GM23248 (cell line): ENCODE results near the gene ISG20L2.

ENCODE experiments used
- EZH2 ChIP-seq: fragments of 200-600 bp; sonication (generic); IDR thresholded peaks from 2 replicates; pipeline ENCODE4 v1.6.1; 2018; ENCODE audit warnings: antibody characterized with exemption, mild to moderate bottlenecking; ENCODE audit not compliant: insufficient read depth, poor library complexity, severe bottlenecking
- EZH2phosphoT487 ChIP-seq: fragments of 200-600 bp; sonication (generic); IDR thresholded peaks from 2 replicates; pipeline ENCODE4 v1.6.1; 2018; ENCODE audit warnings: antibody characterized with exemption, moderate library complexity, mild to moderate bottlenecking, low read depth; ENCODE audit not compliant: insufficient read depth

GRCh38 chr1:156676114-156676819, 52.3 kb downstream of the ISG20L2 start:
- TF ChIP-seq EZH2 (no peak), EZH2phosphoT487 (no peak)
